GM19099 (cell line): ENCODE results near the gene SARNP.

Source experiments
- POLR2A ChIP-seq: IDR thresholded peaks from 3 replicates; pipeline ENCODE4 v1.6.1; 2011; ENCODE audit warnings: low read depth; ENCODE audit not compliant: insufficient read length; ENCODE audit errors: extremely low read depth

The SARNP gene

GRCh38 chr12:55842681-55843429, 25.3 kb upstream of the SARNP start, which contains the start of gene MMP19:
Gene MMP19 (minus strand): TSS chr12:55842936. CDS start chr12:55842830, 106 bp downstream.
- no peak for TF ChIP-seq POLR2A

DNA sequence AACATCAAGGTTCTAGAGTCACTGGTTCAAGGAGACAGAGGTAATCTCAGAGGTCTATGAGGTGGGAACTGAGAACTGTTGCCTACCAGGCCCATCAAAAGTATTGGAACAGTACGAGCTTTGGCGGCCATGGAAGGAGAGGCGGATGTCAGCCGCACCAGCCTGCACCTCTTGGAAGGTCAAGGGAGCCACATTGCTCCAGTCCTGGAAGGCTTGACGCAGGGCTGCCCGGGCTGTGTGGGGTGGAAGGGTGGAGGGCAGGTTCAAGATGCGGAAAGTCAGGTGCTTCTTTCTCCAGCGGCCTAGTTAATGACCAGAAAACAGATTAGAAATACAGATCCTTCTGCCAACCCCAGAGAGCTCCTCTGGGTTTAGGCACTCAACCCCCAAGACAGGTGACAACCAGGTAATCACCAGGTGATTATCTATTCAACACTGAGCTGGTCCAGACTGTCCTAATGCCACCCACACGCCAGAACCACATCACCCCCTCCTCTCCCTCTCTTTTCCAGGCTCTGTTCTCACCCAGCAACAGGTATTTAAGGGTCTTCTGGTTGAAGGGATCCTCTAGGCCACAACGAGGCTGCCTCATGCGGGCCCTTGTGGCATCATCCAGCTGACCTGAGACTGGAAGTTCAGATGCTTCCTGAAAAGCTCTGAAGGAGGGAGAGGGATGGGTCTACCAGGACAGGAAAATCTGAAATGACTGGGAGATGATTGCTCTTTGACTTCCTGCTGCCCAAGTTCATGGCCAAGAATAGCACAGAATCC, 23.2 kb upstream of the SARNP start:
- no peak for TF ChIP-seq POLR2A

- no peak for TF ChIP-seq POLR2A
Measured at GRCh38 chr12:55839345-55840140, 22.0 kb upstream of the SARNP start.

DNA sequence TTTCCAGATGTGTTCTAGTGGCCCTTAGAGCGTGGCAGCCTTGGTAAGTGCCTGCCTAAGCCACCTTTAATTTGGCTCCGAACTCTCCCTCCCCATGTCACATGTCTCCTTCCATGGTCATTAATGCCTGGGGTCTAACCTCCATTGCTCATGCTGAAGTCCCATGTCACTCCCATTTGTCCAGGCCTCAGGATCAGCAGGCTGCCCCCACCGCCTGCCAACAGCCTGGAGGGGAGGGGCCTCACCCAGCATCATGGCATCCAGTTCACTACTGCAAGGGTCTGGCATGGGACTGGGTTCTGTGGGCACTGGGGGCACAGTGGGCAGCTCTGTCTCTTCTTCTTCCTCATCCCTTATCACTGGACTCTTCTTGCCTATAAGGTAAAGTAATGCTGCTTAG, 20.8 kb upstream of the SARNP start:
- no peak for TF ChIP-seq POLR2A

DNA sequence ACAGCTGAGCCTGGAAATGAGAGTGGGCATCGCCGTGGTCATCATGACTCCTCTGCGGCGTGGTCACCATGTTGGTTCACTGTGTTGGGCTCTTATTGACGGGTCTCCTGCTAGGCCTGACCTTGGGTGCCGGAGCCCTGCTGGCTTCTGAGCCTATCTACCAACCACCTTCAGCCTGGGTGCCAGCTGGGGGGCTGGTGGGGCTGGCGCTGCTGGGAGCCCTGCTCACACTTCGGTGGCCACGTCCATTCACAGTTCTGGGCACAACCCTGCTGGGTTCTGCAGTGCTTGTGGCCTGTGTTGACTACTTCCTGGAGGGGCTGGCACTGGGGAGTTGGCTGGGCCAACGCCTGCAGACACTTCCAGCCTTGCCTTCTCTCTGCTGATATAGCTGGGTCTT, 15.5 kb upstream of the SARNP start:
- TF ChIP-seq POLR2A: no peak

DNA sequence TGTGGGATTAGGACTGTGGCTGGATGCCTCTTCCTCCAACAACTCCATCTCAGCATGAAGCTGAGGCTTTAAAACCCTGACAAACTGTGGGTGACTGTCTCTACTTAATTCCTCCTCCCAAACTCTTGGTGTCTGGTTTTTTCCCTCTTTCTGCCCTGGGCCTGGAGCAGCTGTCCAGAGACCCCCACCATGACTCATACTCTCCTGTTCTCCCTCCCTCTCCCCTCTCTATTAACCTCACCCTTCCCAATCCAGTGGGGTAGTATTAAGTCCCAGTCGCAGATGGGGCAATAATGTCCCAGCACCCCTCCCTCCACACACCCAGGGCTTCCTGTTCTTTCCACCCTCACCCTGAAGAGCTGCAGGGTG, 13.9 kb upstream of the SARNP start:
- TF ChIP-seq POLR2A: no peak

DNA sequence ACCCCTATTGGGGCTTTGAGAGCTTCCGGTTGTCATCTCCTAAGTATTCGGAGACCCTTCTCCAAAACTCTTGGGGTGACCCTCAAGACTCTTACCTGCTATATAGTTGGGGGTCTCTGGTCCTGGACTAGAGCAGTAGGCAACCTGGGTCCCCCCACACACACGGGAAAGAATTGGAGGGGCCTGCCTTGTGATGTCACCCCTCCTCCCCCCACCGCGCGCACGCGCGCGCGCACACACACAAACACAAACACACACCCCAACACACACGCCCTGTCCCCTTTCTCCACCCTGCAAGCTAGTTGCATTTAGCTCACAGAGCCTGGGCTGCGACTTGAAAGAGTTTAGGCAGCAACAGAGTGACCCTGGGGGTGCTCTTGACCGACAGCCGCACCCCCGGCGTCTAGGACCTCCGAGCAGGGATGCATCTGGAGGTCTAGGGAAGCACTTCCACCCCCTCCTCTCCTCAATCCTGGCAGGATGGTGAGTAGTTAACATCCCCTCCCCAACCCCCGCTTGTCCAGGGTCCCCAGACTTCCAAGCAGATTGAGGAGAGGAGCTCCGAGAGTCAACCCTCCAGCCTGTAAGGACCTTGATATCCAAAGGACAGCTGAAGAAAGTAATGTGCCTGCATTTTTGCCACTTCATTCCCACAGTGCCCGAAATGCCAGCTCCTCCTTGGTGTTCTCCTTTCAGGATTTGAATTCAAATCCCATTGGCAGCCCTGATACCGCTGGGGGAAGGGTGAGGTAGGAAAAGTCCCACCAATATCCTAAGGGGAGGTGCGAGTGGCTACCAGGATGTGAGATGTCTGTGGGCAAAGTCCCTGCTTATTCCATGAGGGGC, 13.3 kb upstream of the SARNP start:
- TF ChIP-seq POLR2A: peak; percentile 50

GRCh38 chr12:55829967-55830600, 12.6 kb upstream of the SARNP start:
- TF ChIP-seq POLR2A: no peak

DNA sequence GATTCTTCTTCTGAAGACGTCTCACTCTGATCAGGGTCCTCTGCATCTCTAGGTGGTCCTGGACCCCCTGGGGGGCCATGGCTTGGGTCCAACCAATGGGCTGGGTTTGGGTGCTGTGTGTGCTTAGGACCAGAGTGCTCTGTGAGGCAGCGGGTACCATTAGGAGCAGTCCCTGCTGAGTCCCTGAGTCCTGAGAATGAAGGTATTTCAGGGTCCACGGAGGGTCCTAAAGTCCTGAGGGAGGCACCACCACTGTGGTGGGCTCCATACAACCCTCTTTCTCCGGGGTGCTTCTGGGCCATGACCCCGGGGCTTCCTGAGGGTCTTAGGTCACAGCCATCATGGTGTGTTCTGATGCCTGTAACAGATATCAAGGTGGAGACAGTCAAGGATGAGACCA, 10.8 kb upstream of the SARNP start:
- TF ChIP-seq POLR2A: no peak

- no peak for TF ChIP-seq POLR2A
Measured at GRCh38 chr12:55827806-55828205, 10.3 kb upstream of the SARNP start.

- TF ChIP-seq POLR2A: no peak
Measured at GRCh38 chr12:55824726-55825125, 7.2 kb upstream of the SARNP start.

GRCh38 chr12:55823419-55823818, 5.9 kb upstream of the SARNP start:
- no peak for TF ChIP-seq POLR2A

DNA sequence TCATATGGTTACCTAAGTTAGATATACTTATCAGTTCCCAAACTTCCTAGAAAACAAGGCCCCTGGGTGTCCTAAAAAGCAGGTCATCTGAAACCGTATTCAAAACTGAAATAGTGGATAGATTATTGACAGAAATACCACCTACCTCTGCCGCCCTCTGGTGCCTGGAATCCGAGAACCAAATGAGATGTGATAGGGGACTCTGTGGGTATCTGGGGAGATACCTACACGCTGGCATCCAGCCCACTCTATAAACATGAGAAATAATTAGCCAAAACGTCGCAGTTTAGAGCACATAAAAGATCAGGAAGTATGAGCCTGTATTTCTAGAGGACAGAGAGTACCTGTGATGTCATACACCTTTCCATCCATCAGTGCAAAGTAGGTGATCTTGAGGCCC, 4.7 kb upstream of the SARNP start:
- TF ChIP-seq POLR2A: no peak

GRCh38 chr12:55820679-55821078, 3.2 kb upstream of the SARNP start:
- TF ChIP-seq POLR2A: no peak
